G401.6 (cell line): Measurements from ENCODE around the gene PPP4R2.

Source experiments
- FAIRE-seq: peaks from 2 replicates; lab custom pipeline; 2012; peaks lifted over from hg19 to GRCh38; lab: Jason Lieb, UNC

PPP4R2 gene

GRCh38 chr3:73026111-73026759 is 29.6 kb downstream of the PPP4R2 start:
- peak; percentile 19 for FAIRE-seq

GRCh38 chr3:73026760-73027113 is 30.1 kb downstream of the PPP4R2 start:
- no peak for FAIRE-seq

- no peak for FAIRE-seq
Measured at GRCh38 chr3:73028803-73029202, 32.2 kb downstream of the PPP4R2 start.

DNA sequence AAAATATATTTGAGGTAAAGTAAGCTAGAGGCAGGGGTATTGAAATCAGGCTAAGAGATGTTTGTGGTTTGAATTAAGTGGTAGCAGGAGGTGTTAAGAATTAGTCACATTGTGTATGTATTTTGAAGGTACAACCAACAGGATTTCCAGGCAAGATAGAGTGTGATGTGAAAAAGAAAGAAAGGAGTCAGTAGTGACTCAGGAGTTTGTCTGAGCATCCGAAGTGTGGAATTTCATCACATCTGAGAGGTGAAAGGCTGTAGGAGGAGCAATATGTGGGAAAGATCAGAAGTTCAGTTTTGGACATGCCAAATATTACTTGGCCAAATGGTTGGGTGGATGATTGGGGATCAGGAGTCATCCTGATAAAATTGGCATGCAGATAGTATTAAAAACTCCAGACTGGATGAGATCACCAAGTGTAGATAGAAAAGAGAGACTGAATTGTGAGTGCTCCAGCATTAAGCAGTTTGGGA is 32.7 kb downstream of the PPP4R2 start:
- no peak for FAIRE-seq

- FAIRE-seq: no peak
Measured at GRCh38 chr3:73030073-73030597, 33.5 kb downstream of the PPP4R2 start.

- FAIRE-seq: no peak
Measured at GRCh38 chr3:73031573-73032103, 35.0 kb downstream of the PPP4R2 start.

GRCh38 chr3:73036694-73037591 is 40.3 kb downstream of the PPP4R2 start:
- FAIRE-seq: peak; percentile 42

GRCh38 chr3:73041537-73041936 is 44.9 kb downstream of the PPP4R2 start:
- FAIRE-seq: no peak

- FAIRE-seq: peak; percentile 15
Measured at GRCh38 chr3:73043414-73043813, 46.8 kb downstream of the PPP4R2 start.

- no peak for FAIRE-seq
Measured at GRCh38 chr3:73045391-73045790, 48.8 kb downstream of the PPP4R2 start.

- FAIRE-seq: no peak
Measured at GRCh38 chr3:73046195-73046594, 49.6 kb downstream of the PPP4R2 start.

DNA sequence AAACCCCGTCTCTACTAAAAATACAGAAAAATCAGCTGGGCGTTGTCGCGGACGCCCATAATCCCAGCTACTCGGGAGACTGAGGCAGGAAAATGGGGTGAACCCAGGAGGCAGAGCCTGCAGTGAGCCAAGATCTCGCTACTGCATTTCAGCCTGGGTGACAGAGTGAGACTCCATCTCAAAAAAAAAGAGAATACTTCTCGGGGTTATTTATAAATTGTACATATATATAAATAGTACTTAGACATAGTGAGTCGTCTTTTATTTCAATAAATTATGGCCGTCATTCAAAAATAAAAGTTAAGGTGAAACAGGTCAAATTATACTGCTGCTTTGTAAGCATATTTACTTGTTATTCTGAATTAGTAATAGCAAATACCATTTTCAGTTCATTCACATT is 52.7 kb downstream of the PPP4R2 start:
- FAIRE-seq: no peak

GRCh38 chr3:73052857-73053256 is 56.2 kb downstream of the PPP4R2 start:
- no peak for FAIRE-seq

- no peak for FAIRE-seq
Measured at GRCh38 chr3:73055583-73055982, 59.0 kb downstream of the PPP4R2 start.

GRCh38 chr3:73056014-73056844 is 59.6 kb downstream of the PPP4R2 start:
- peak; percentile 97 for FAIRE-seq

GRCh38 chr3:73056845-73057150 is 60.2 kb downstream of the PPP4R2 start:
- no peak for FAIRE-seq

DNA sequence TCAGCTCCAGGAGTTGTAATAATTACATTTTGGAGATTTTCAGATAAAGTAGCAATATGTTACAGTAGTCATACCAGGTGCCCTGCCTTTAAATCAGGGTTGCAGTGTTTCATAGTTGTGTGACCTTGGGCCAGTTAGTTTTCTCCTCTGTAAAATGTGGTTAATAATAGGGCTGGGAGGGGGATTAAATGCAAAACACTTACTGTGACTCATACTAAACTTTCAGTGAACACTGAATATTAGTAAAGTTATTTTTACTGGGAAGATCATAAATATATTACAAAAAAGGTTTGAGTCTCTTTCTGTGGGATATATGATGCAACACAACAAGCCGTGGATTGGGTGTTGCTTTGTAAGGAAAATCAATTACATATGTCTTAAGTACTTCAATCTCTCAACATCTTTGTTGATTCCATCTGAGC is 63.7 kb downstream of the PPP4R2 start:
- no peak for FAIRE-seq

DNA sequence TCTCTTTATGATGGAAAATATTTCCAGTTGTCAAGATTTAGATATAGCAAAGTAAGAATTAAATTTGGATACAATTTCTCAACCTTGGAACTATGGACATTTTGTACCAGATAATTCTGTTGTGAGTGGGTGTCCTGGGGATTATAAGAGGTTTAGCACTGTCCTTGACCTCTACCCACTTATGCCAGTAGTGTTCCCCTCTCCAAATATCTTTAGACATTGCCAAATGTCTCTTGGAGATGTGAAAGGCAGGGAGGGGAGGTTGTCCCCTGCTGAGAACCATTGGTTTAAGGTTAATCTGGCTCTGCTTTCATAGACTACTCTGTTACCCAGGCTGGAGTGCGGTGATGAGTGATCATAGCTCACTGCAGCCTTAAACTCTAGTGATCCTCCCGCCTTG is 64.8 kb downstream of the PPP4R2 start, which contains the start of gene EBLN2:
EBLN2 (plus strand) TSS at position 244 of the 400 bp plus-strand sequence. CDS start 423 bp downstream, outside the sequence.
- no peak for FAIRE-seq

DNA sequence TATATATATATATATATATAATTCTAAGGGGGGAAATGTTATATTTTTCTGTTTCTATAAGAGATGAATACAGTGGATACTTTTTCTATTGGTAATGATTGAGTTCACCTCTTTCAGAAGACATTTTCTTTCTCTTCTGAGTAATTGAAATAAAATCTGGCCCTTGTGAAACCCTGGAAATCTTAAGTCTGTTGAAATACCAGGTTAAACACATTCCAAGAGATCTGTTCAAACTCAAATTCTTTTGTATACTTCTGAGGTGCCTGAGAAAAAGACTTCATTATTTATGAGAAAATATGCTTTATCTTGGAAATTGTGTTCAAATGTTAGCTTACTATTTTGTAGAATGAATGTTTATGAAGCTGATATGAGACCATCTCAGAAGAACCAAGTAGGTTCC is 69.6 kb downstream of the PPP4R2 start:
- FAIRE-seq: peak; percentile 91

- FAIRE-seq: no peak
Measured at GRCh38 chr3:73068419-73068818, 71.8 kb downstream of the PPP4R2 start.

- no peak for FAIRE-seq
Measured at GRCh38 chr3:73069187-73069586, 72.6 kb downstream of the PPP4R2 start.

- FAIRE-seq: no peak
Measured at GRCh38 chr3:73069775-73070444, 73.3 kb downstream of the PPP4R2 start.
